ENCODE results near the gene RAB26.

The RAB26 gene

DNA sequence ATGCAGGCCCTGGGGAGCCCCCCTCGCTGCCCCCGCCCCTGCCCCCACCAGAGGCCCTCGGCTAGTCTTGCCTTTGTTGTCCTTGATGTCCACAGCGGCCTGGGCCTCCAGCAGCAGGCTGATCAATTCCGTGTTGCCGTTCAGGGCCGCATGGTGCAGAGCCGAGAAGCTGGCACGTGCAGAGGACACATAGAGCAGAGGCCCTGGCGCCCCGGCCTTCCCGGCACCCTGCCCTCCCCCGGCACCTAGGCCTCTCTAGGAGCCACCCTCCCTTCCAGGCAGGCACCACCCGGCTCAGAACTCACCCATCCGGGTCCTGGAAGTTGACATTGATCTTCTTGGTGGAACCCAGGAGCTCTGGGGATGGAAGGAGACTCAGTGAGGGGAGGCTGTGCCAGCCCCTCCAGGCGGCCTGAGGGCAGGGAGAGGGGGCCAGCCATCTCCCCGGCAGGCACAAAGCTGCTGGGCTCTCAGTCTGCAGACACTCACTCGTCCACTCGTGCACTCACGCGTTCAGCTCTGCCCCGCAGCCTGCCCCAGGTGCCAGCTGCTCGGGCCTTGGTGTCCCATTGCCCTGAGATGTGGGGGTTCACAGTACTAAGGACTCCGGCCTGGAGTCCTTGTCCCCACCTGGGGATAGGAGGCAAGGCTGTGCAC is 41.7 kb downstream of the RAB26 start:
- no peak for DNase-seq
- TF ChIP-seq GATA1 (IDR thresholded peaks at IDR 0.05; ENCODE audit: low read depth, low read length): no peak
- no peak for TF ChIP-seq POLR2A (IDR thresholded peaks at IDR 0.05; ENCODE audit: low read length)

DNA sequence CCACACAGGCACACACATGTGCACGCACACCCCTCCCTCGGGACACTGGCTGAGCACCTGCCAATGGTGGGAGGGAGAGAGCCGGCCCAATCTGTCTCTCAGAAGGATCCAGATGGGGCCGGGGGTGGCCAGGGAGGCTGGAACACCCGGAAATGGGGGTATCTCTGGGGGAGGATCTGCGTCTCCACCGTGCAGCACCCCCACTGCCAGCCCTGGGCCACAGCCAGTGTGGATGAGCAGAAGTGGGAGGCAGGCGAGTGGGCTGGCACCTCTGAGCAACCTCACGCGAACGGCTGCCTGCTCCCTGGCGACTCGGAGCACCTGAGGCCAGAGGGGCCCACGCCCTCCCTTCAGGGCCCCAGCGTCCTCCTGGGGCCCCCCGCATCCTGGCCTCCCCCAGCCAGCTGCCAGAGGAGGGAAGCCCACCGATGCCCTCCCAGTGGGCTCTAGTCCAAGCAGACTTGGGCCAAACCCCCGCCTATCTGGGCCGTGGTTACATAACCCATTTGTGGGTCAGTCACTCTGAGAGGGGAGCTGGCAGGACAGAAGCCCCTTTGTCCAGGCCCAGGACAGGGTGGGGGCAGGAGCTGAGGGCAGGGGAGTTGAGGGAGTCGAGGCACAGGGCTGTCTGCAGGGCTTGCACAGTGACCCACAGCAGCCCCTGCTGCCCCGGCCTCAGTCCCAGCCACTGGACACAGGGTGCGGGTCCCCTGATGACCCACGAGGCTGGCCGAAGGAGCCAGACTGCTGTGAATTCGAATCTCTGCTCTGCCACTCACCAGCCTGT is 42.4 kb downstream of the RAB26 start:
- no peak for DNase-seq
- TF ChIP-seq GATA1 (IDR thresholded peaks at IDR 0.05; ENCODE audit: low read depth, low read length) (no peak), POLR2A (IDR thresholded peaks at IDR 0.05; ENCODE audit: low read length) (no peak)

DNA sequence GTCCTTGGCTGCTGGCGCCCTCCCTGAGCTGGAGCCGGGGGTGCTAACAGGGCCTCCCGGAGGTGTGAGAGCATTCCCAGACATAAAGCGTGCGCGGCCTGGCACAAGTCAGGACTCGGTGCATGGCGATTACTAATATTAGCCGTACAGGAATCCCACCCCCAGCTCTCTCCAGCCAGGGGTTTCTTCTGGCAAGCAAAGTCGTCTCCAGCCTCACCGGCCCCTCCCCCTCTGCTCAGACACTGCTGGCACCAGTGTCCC is 43.0 kb downstream of the RAB26 start:
- TF ChIP-seq GATA1 (IDR thresholded peaks at IDR 0.05; ENCODE audit: low read depth, low read length) (no peak), POLR2A (IDR thresholded peaks at IDR 0.05; ENCODE audit: low read length) (no peak)

DNA sequence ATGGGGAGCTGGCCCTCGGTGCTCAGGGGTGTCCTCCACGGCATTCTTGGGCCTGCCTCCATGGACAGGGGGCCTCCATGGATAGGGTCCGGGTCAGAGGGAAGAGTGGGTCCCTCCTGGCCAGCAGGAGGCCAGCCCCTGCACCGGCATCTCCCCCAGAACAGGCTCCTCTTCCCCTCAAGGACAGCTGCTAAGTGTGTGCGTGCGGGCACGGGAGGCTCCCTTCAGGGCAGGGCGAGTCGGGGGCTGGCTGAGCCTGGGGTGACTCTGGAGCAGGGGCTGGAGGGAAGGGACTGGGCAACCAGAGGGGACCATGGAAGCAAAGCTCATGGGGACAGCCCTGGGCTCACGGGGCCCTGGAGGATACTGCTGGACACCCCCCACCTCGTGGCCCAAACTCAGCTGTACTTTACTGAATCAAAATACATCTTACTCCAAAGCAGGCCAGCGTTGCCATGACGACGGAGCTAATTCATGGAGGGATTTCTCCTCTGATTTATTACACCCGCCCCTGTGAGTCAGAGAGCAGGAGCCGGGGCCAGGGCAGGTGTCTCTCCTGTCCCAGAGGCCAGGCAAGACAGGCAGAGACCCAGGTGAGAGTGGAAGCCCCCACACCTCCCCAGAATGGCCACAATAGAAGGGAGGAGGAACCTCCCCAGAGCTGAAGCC is 45.9 kb downstream of the RAB26 start:
- TF ChIP-seq GATA1 (IDR thresholded peaks at IDR 0.05; ENCODE audit: low read depth, low read length) (no peak), POLR2A (IDR thresholded peaks at IDR 0.05; ENCODE audit: low read length) (no peak)
- peak in 1 of 2 experiments; percentile 30 for DNase-seq

More for the DNA sequence above, 43.0 kb downstream of the RAB26 start:
- DNase-seq: no peak

DNA sequence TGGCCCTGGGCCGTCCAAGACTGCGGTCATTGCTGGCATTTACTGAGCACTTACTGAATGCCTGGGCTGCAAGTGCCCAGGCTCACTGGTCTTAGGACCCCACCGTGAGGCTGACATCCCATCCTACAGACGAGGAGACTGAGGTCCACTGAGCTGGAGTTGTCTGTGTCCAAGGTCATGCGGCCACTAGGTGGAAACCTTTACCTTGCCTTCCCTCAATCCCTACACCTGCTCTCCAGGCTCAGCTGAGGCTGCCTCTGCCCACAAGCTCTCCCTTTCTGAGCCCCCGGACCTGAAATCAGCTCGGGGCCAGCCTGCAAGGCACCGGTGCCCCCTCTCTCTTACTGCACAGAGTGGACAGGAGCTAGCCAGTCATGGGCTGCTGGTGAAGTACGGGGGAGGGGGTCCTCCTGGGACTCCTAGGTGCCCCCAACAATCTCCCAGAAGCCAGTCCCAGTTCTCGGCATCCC is 46.5 kb downstream of the RAB26 start:
- no peak for TF ChIP-seq GATA1 (IDR thresholded peaks at IDR 0.05; ENCODE audit: low read depth, low read length)
- TF ChIP-seq POLR2A (IDR thresholded peaks at IDR 0.05; ENCODE audit: low read length): no peak
- DNase-seq: peak; percentile 59 to 74

DNA sequence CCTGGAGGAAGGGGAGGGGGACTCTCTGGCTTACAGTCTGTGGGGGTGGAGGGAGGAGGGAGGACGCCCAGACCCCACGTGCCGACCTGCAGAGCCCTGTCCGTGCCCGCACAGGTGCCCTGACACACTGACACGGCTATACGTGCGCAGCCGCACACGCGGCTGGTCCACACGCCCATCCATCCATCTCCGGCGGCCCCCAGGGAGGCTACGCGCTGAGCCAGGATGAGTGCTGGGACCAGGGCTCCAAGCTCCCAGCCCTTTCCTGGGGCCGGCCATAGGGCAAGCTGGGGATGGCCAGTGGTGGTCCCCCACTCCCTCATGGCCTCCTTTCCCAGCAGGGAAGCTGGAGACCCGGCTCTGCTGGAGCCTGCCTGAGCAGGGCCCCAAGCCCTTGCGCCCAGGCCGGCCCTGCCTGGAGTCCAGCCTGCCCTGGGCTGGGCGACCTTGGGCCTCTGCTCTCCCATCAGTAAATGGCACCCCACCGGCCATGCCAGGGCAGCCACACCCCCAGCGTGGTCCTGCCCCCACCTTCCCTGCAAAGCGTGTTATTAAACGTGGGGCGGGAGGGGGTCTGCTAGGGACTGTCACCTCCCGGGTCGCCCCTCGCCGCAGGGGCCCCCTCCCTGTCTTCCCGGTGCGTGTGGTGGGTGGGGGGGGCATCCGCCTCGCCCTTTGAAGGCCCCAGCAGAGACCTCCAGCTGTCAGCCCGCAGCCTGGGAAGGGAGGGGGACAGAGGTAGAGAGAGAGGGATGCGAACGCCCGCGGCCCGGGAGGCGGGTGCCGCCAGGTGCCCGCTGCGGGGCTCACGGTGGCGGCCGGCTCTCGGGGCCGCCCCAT is 47.1 kb downstream of the RAB26 start:
- TF ChIP-seq POLR2A (IDR thresholded peaks at IDR 0.05; ENCODE audit: low read length) (no peak), GATA1 (IDR thresholded peaks at IDR 0.05; ENCODE audit: low read depth, low read length) (no peak)
- no peak for DNase-seq

DNA sequence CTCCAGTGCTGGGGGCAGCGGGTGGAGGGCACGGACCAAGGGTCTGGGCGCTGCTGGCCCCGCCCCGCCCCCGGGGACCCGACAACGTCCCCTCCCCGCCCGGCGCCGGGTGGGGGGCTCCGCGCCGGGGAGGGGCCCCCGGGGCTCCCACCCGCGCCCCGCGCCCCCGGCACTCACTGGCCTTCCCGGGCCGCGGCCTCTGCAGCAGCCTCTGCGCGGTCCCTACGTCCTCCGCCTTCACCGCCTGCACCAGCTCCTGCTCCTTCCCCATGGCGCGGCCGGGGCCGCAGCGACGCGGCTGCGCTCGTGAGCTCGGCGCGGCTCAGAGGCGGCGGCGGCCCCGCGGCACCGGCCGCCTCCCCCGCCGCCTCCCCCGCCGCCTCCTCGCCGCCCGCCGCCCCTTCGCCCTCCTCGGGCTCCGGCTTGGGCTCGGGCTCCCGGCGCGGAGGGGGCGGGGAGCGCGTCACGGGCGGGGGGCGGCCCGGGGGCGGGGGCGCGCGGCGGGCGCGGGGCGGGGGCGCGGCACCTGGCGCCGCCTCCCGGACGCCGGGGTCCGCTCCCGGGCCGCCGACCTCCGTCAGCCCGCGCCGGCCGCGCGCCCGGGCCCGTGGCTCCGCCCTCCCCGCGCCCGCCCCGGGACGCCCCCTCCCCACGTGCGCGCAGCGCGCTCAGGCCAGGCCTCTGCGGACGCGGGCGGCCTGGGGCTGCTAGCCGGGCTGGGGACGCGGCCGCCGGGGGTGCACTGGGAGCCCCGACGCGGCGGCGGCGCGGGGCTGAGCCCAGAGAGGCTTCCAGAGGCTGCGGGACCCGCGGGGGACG is 47.9 kb downstream of the RAB26 start, which contains the start of gene CASKIN1:
Gene CASKIN1 (minus strand): TSS at position 444 of the 819 bp plus-strand sequence. CDS start 173 bp downstream, at position 271.
- DNase-seq: no peak
- TF ChIP-seq GATA1 (IDR thresholded peaks at IDR 0.05; ENCODE audit: low read depth, low read length): no peak
- TF ChIP-seq POLR2A (IDR thresholded peaks at IDR 0.05; ENCODE audit: low read length): no peak

DNA sequence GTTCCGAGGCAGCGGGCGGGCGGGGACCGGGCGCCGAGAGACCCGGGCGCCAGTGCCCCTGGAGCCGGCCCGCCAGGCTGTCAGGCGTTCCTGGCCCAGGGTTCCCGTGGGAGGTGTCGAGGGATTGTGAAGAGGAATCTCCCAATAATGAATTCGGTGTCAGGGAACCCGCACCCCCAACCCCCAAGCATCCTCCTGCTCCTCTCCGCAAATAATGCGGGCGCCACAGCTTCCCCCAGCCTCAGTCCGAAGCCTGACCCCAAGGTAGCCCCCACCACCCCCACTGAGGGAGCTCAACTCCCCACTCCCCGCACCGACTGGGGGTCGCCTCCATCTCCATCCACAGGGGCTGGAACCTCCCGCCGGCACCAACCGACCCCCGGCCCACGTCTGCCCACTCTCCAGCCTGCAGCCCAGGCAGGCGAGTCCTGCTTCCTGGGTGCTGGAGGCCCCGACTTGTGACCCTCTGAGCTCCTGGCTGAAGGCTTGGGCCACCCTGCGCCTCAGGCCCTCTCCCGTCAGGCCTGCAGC is 48.6 kb downstream of the RAB26 start:
- TF ChIP-seq POLR2A (IDR thresholded peaks at IDR 0.05; ENCODE audit: low read length): no peak
- TF ChIP-seq GATA1 (IDR thresholded peaks at IDR 0.05; ENCODE audit: low read depth, low read length): no peak
- no peak for DNase-seq

DNA sequence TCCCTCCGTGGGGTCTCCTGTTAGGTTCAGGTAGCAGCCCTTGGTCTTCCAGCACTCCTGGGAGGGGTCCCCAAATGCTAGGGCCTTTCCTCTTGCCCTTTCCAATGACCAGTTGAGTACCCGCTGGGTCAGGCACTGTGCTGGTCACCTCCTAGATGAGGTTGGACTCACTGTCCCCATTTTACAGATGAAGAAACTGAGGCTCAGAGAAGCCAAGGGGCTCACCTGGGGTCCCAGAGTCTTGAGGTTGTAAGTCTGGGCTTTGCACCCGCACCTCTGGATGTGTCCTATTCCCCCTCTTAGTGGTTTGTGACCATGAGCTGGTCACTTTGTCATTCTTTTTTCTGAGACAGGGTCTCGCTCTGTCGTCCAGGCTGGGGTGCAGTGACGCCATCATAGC is 49.3 kb downstream of the RAB26 start:
- DNase-seq: no peak
- TF ChIP-seq GATA1 (IDR thresholded peaks at IDR 0.05; ENCODE audit: low read depth, low read length): no peak
- no peak for TF ChIP-seq POLR2A (IDR thresholded peaks at IDR 0.05; ENCODE audit: low read length)

DNA sequence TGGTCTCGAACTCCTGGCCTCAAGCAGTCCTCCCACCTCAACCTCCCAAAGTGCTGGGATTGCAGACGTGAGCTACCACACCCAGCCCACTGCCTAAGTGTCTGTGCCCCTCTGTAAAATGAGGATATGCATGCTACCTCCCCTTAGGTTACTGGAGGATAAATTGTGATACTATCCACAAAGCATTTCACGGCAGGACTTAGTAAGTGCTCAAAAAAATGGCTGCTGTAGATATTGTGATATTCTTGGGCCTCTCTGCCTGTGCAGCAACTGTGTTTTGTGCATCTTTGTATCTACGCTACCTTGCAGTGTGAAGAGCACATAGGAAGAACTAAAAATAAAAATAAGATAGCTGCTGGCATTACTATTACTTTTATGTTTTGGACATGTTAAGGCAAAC is 49.9 kb downstream of the RAB26 start:
- no peak for DNase-seq
- TF ChIP-seq GATA1 (IDR thresholded peaks at IDR 0.05; ENCODE audit: low read depth, low read length): no peak
- TF ChIP-seq POLR2A (IDR thresholded peaks at IDR 0.05; ENCODE audit: low read length): no peak

DNA sequence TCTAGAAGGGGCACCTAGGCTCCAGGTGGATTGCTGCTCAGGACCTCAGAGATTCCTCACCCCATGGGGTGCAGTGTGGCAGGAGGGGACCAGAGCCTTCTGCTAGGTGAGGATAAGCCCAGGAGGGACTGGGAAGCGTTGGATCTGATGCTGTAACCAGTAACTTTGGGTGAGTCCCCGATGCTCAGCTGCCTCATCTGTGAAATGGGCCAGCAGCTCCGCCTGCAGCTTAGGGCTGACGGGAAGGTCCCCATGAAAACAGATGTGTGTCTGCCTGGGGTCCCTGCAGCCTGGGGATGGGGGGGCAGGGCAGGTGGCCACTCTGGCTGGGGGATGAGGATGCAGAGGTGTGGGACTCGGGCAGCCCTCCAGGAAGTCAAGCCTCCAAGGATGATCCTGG is 50.7 kb downstream of the RAB26 start:
- TF ChIP-seq GATA1 (IDR thresholded peaks at IDR 0.05; ENCODE audit: low read depth, low read length) (no peak), POLR2A (IDR thresholded peaks at IDR 0.05; ENCODE audit: low read length) (no peak)
- no peak for DNase-seq

DNA sequence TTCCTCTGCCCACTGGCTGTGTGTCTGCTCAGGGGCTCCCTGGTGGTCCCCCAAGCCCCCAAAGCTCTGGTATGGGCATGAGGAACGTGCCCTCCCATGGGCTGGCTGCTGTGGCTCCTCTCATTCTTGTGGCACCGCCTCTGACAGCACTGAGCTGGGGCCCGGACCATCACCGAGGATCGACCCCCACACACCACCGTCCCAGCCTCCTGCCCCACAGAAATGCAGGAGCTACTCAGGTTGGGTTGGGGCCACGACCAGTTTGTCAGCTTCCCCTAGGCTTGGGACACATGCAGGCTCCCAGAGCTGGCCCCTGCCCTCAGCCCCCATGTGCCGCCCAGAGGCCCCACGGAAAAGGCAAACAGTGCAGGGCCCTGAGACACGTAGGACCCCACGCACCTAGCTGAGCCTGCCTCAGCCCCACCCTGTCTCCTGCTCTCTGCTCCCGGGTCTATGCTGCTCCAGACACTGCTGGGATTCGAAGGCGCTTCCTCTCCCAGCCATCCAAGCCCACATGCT is 51.3 kb downstream of the RAB26 start:
- no peak for DNase-seq
- TF ChIP-seq GATA1 (IDR thresholded peaks at IDR 0.05; ENCODE audit: low read depth, low read length): no peak
- no peak for TF ChIP-seq POLR2A (IDR thresholded peaks at IDR 0.05; ENCODE audit: low read length)
